Measurements from ENCODE around the gene KLRF2.
A peak's percentile ranks its signal among the peaks of the same experiment; 100 is the strongest.
"Not testable (repeated sequence)": the region's sequence is repeated elsewhere in the genome, so short reads cannot be mapped to it uniquely, and the experiment has no call there.

Gene KLRF2

GRCh38 chr12:9881246-9881645 is at the start of gene KLRF2:
Gene KLRF2, plus strand, starts transcription at chr12:9881489. Its CDS starts 107 bp downstream, at chr12:9881596.
- no peak for DNase-seq (ENCODE audit: low read depth)

- no peak for DNase-seq (ENCODE audit: low read depth)
Observed at GRCh38 chr12:9831720-9832119, 49.6 kb upstream of the KLRF2 start.

GRCh38 chr12:9843407-9843806 is 37.9 kb upstream of the KLRF2 start:
- no peak for DNase-seq (ENCODE audit: low read depth)

- no peak for DNase-seq (ENCODE audit: low read depth)
Observed at GRCh38 chr12:9848899-9849298, 32.4 kb upstream of the KLRF2 start.

GRCh38 chr12:9851050-9851449 is 30.2 kb upstream of the KLRF2 start:
- no peak for DNase-seq (ENCODE audit: low read depth)

- no peak for DNase-seq (ENCODE audit: low read depth)
Observed at GRCh38 chr12:9851927-9852326, 29.4 kb upstream of the KLRF2 start.

GRCh38 chr12:9856151-9856550 is 25.1 kb upstream of the KLRF2 start:
- DNase-seq (ENCODE audit: low read depth) = no peak

- DNase-seq (ENCODE audit: low read depth) = no peak
Observed at GRCh38 chr12:9856894-9857293, 24.4 kb upstream of the KLRF2 start.

- DNase-seq (ENCODE audit: low read depth) = no peak
Observed at GRCh38 chr12:9858135-9858534, 23.2 kb upstream of the KLRF2 start.

- DNase-seq (ENCODE audit: low read depth) = no peak
Observed at GRCh38 chr12:9864913-9865675, 16.2 kb upstream of the KLRF2 start.

- DNase-seq (ENCODE audit: low read depth) = no peak
Observed at GRCh38 chr12:9866860-9867269, 14.4 kb upstream of the KLRF2 start.

- no peak for DNase-seq (ENCODE audit: low read depth)
Observed at GRCh38 chr12:9867531-9867930, 13.8 kb upstream of the KLRF2 start.

GRCh38 chr12:9868311-9868801 is 12.9 kb upstream of the KLRF2 start:
- no peak for DNase-seq (ENCODE audit: low read depth)

GRCh38 chr12:9868951-9869306 is 12.4 kb upstream of the KLRF2 start:
- DNase-seq (ENCODE audit: low read depth) = no peak

GRCh38 chr12:9869307-9870161 is 11.8 kb upstream of the KLRF2 start, which contains the start of gene CLEC2B:
Gene CLEC2B, minus strand, starts transcription at chr12:9869354.
- peak; percentile 82 for DNase-seq (ENCODE audit: low read depth)

- DNase-seq (ENCODE audit: low read depth) = no peak
Observed at GRCh38 chr12:9870286-9870866, 10.9 kb upstream of the KLRF2 start.

GRCh38 chr12:9872162-9872561 is 9.1 kb upstream of the KLRF2 start:
- no peak for DNase-seq (ENCODE audit: low read depth)

- DNase-seq (ENCODE audit: low read depth) = no peak
Observed at GRCh38 chr12:9872742-9873141, 8.5 kb upstream of the KLRF2 start.

- DNase-seq (ENCODE audit: low read depth) = not testable (repeated sequence)
Observed at GRCh38 chr12:9876120-9876519, 5.2 kb upstream of the KLRF2 start.

- DNase-seq (ENCODE audit: low read depth) = no peak
Observed at GRCh38 chr12:9880532-9881078, 684 bp upstream of the KLRF2 start.

- no peak for DNase-seq (ENCODE audit: low read depth)
Observed at GRCh38 chr12:9881988-9882387, 699 bp downstream of the KLRF2 start.

GRCh38 chr12:9883175-9883574 is 1.9 kb downstream of the KLRF2 start:
- no peak for DNase-seq (ENCODE audit: low read depth)
